Stimulated activated CD4-positive, alpha-beta T cell treated with anti-CD3 and anti-CD28 coated beads, Interleukin-1b, Interleukin-23, amount 100 ng/mL, for 24 hours (primary cell): ENCODE results near the gene ZFYVE26.
"Not testable (repeated sequence)": the region's sequence is repeated elsewhere in the genome, so short reads cannot be mapped to it uniquely, and the experiment has no call there.

Source experiments
- DNase-seq, 4 experiments: peaks; one replicate each; pipeline ENCODE4 v3.0.0-alpha.2; 2020; ENCODE audit warnings: low read depth in 4 of 4, low spot score in 1 of 4

ZFYVE26 gene

GRCh38 chr14:67710209-67710608 is 106.2 kb downstream of the ZFYVE26 start:
- no peak for DNase-seq

- DNase-seq = not testable (repeated sequence)
Measured at GRCh38 chr14:67709796-67710195, 106.6 kb downstream of the ZFYVE26 start.

- DNase-seq = not testable (repeated sequence)
Measured at GRCh38 chr14:67709346-67709745, 107.0 kb downstream of the ZFYVE26 start.

DNA sequence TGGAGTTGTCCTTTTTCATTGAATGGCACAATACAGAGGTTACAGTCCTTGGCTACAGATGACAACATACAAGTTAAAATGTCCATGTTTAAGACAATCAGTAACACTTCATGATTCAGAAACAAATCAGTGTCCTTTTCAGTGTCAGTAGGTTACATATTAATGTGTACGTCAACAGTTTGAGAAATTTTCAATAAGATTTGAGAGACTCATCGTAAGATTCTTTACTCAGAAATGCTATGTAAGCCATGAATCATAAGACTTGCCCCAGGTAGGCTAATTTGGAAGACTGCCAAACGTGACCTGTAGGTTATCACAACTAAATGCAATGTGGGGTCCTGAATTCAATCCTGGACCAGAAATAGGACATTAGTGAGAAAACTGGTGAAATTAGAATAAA is 111.2 kb downstream of the ZFYVE26 start:
- no peak for DNase-seq

- peak in 1 of 4 experiments; percentile 4 for DNase-seq
Measured at GRCh38 chr14:67704484-67705089, 111.8 kb downstream of the ZFYVE26 start.

DNA sequence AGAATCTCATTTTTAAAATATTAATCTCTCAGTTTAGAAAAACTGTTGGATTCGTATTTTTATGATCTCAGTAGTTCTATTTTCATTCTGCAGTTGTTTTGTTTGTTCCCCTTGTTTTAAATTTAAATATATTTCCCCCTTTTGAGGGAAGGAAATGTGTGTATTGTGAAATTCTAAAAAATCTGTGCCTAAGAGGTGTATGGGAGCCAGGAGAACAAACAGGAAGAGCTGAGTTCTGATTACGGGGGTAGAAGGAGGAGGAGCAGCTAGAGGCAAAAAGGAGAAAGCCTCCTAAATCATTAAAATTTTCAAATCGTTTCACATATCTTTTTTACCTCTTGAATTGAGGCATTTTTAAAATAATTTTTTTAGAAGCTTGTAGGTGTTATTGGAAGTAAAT is 112.4 kb downstream of the ZFYVE26 start:
- DNase-seq = no peak

- not testable (repeated sequence) for DNase-seq
Measured at GRCh38 chr14:67701492-67701891, 114.9 kb downstream of the ZFYVE26 start, which contains the start of gene RDH12. Gene RDH12, plus strand, starts transcription at chr14:67701886. Its CDS starts 20,757 bp downstream, at chr14:67722643.

GRCh38 chr14:67698179-67698578 is 118.2 kb downstream of the ZFYVE26 start:
- DNase-seq = no peak

DNA sequence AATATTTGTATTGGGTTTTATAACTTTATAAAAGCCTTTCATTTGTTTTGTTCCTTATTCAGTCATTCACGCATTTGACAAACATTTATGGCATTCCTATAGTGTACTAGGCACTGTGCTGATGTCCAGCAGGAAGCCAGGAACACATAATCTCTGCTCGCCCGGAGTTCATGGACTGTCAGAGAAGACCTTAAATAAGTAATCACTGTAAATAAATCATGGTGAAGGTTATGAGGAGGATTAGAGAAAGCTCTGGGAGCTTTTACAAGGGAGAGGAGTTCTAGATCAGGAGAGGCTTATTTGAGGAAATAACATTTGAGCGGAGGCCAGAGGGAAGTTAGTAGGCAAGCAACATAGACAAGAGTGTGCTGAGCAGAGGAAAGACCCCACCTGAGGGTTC is 119.4 kb downstream of the ZFYVE26 start:
- DNase-seq = no peak
